GM12875 (cell line): Measurements from ENCODE around the gene SMIM14.
"Not testable (repeated sequence)": the region's sequence is repeated elsewhere in the genome, so short reads cannot be mapped to it uniquely, and the experiment has no call there.

Source experiments
- H3K4me3 ChIP-seq: one replicate; pipeline ENCODE4 v1.5.1; 2011; ENCODE audit warnings: low read depth, low read length, control low read depth
- TF ChIP-seq, protein P1 (sequence below): IDR thresholded peaks from 2 replicates; pipeline ENCODE4 v1.5.1; 2011; ENCODE audit warnings: low read depth, mild to moderate bottlenecking, control low read depth, inconsistent platforms, low read length, moderate library complexity, borderline replicate concordance; ENCODE audit not compliant: insufficient read depth

SMIM14 gene

GRCh38 chr4:39522068-39522467 is 116.6 kb downstream of the SMIM14 start:
- TF ChIP-seq, protein P1, sequence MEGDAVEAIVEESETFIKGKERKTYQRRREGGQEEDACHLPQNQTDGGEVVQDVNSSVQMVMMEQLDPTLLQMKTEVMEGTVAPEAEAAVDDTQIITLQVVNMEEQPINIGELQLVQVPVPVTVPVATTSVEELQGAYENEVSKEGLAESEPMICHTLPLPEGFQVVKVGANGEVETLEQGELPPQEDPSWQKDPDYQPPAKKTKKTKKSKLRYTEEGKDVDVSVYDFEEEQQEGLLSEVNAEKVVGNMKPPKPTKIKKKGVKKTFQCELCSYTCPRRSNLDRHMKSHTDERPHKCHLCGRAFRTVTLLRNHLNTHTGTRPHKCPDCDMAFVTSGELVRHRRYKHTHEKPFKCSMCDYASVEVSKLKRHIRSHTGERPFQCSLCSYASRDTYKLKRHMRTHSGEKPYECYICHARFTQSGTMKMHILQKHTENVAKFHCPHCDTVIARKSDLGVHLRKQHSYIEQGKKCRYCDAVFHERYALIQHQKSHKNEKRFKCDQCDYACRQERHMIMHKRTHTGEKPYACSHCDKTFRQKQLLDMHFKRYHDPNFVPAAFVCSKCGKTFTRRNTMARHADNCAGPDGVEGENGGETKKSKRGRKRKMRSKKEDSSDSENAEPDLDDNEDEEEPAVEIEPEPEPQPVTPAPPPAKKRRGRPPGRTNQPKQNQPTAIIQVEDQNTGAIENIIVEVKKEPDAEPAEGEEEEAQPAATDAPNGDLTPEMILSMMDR: no peak
- H3K4me3 ChIP-seq: no peak overlapping the region

DNA sequence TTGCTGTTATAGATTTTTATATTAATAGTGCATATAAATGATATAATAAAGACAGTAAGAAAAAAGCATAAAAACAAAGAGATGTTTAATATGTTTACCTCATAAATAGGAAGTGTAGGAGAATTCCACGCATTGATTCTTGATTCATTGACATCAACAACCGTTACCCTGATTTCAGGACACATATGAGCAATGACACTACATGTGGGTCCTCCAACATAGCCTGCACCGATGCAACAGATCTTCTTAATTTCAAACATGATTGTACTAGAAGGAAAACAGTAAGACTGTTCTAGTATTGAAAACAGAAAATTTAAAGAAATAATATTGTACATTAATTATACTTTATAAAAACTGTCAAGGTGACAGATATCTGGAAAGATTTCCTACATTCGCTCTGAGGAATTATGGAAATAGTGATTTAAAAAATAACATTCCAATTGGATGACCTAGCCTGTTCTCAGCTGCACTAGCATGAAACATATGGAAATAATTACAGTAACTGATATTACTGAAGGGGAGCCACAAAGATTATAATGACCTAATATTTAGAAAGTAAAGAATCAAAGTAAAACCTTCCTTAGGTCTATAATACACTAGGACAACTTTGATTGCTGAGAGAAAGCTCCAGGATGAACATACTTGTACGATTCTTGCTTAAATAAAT is 117.3 kb downstream of the SMIM14 start:
- TF ChIP-seq, protein P1: no peak
- no peak overlapping the region for H3K4me3 ChIP-seq

GRCh38 chr4:39518484-39518883 is 120.2 kb downstream of the SMIM14 start:
- H3K4me3 ChIP-seq: no peak overlapping the region
- TF ChIP-seq, protein P1: no peak

GRCh38 chr4:39516407-39516966 is 122.2 kb downstream of the SMIM14 start:
- no peak overlapping the region for H3K4me3 ChIP-seq
- TF ChIP-seq, protein P1: no peak

GRCh38 chr4:39515669-39516401 is 122.8 kb downstream of the SMIM14 start:
- not testable (repeated sequence) for H3K4me3 ChIP-seq

GRCh38 chr4:39514888-39515401 is 123.7 kb downstream of the SMIM14 start:
- no peak overlapping the region for H3K4me3 ChIP-seq
- TF ChIP-seq, protein P1: no peak

GRCh38 chr4:39514266-39514665 is 124.4 kb downstream of the SMIM14 start:
- not testable (repeated sequence) for H3K4me3 ChIP-seq

DNA sequence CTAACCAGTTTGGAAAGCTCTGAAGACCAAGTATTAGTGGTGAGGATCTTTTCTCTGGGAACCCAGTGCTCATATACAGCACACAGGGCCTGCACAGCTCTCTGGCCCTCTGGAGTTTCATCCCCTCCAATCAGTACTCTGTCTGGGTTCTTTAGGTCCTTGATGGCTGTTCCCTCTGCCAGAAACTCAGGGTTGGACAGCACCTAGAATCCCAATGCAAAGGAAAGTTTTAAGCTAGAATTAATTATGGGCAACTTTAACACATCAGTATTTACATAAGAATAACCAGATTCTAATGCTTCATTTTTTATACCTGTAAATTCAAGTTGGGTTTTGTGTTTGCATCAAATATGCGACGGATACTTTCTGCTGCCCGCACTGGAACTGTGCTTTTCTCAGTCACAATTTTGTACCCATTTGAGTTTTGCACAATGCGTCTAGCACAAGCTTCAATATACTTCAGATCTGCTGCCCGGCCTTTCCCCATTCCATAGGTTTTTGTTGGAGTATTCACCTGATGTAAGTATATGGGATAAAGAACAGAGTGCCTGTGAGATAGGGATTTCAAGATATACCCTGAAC is 128.2 kb downstream of the SMIM14 start:
- TF ChIP-seq, protein P1: no peak
- H3K4me3 ChIP-seq: no peak overlapping the region
